GM23248 (cell line): ENCODE measurements around the gene BCAS4.

Source experiments
- EZH2 ChIP-seq: fragments of 200-600 bp; sonication (generic); IDR thresholded peaks from 2 replicates; pipeline ENCODE4 v1.6.1; 2018; ENCODE audit warnings: antibody characterized with exemption, mild to moderate bottlenecking; ENCODE audit not compliant: insufficient read depth, poor library complexity, severe bottlenecking
- EZH2phosphoT487 ChIP-seq: fragments of 200-600 bp; sonication (generic); IDR thresholded peaks from 2 replicates; pipeline ENCODE4 v1.6.1; 2018; ENCODE audit warnings: antibody characterized with exemption, moderate library complexity, mild to moderate bottlenecking, low read depth; ENCODE audit not compliant: insufficient read depth

DNA sequence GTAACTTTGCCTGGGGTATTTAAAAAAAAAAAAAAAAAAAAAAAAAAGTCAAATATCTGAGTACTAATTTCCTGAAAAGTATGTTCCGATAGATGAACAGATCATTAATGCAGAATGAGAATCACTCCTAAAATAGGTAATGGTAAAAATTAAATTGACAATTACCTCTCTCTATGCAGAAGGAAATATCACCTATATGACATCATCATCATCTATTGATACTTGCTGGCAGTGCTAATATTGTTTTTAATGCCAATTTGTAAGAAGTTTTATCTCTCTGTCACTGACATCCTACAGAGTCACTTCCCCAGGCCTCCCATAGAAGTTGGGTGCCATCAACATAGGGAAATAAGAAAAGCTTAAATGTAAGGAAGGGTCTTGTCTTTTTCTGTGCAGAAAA is 106.4 kb downstream of the BCAS4 start:
- TF ChIP-seq EZH2 (no peak), EZH2phosphoT487 (no peak)
